ENCODE measurements around the gene POMC.

DNA sequence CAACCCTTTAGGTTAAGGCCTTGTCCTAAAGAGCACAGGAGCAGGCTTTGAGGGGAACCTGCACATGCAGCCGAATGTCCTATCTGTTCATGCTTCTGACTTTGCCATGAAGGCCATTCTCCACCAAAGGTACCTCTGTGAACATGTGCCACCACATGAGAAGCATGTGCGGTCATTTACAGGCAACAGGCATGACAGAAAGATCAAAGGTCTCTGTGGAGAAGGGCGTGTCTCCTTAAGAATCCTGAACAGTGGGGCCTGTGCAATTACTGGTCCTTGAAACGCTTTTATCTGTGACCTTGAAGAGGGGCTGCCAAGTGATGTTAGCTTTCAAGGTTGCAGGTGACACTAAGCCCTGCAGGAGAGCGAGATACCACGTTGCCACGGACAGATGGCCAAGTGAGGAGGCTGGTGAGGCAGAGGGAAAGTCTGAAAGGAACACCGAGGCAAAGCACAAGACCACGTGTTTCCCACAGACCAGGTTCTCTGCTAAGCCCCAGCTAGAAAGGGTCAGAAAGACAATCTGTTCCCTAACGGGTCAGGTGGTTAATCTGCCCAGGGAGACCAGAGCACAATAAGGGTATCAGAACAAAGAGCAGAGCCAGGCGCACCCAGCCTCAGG lies 19.5 kb upstream of the POMC start:
- TF ChIP-seq ZBTB7A (IDR thresholded peaks at IDR 0.05; ENCODE audit: low read depth) = no peak
- TF ChIP-seq, protein P1, sequence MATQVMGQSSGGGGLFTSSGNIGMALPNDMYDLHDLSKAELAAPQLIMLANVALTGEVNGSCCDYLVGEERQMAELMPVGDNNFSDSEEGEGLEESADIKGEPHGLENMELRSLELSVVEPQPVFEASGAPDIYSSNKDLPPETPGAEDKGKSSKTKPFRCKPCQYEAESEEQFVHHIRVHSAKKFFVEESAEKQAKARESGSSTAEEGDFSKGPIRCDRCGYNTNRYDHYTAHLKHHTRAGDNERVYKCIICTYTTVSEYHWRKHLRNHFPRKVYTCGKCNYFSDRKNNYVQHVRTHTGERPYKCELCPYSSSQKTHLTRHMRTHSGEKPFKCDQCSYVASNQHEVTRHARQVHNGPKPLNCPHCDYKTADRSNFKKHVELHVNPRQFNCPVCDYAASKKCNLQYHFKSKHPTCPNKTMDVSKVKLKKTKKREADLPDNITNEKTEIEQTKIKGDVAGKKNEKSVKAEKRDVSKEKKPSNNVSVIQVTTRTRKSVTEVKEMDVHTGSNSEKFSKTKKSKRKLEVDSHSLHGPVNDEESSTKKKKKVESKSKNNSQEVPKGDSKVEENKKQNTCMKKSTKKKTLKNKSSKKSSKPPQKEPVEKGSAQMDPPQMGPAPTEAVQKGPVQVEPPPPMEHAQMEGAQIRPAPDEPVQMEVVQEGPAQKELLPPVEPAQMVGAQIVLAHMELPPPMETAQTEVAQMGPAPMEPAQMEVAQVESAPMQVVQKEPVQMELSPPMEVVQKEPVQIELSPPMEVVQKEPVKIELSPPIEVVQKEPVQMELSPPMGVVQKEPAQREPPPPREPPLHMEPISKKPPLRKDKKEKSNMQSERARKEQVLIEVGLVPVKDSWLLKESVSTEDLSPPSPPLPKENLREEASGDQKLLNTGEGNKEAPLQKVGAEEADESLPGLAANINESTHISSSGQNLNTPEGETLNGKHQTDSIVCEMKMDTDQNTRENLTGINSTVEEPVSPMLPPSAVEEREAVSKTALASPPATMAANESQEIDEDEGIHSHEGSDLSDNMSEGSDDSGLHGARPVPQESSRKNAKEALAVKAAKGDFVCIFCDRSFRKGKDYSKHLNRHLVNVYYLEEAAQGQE (IDR thresholded peaks at IDR 0.05; ENCODE audit: low read depth) = no peak

Measured in Ishikawa (cell line).